Loucy (cell line): Measurements from ENCODE around the gene GAPDHS.
A peak's percentile ranks its signal among the peaks of the same experiment; 100 is the strongest.

Experiments used
- H2AFZ ChIP-seq: fragments of 200-600 bp; sonication (generic); 2 replicates; pipeline ENCODE4 v1.6.0; 2016; ENCODE audit warnings: antibody characterized with exemption, mild to moderate bottlenecking, low read length, moderate library complexity
- H3F3A ChIP-seq: fragments of 200-600 bp; 2 replicates; pipeline ENCODE4 v1.6.0; 2016; ENCODE audit warnings: antibody characterized with exemption, low read depth, mild to moderate bottlenecking
- H3K27me3 ChIP-seq: fragments of 200-600 bp; sonication (generic); 2 replicates; pipeline ENCODE4 v1.6.1; 2014; ENCODE audit warnings: low read length, mild to moderate bottlenecking; ENCODE audit not compliant: insufficient read depth, poor library complexity, severe bottlenecking
- H3K36me3 ChIP-seq: fragments of 200-600 bp; sonication (generic); 2 replicates; pipeline ENCODE4 v1.6.1; 2016; ENCODE audit warnings: low read length; ENCODE audit not compliant: insufficient read depth
- H3K4me1 ChIP-seq: fragments of 200-600 bp; sonication (generic); 2 replicates; pipeline ENCODE4 v1.5.1; 2014; ENCODE audit warnings: low read length, mild to moderate bottlenecking; ENCODE audit not compliant: insufficient read depth, poor library complexity, severe bottlenecking
- H3K4me2 ChIP-seq: fragments of 200-600 bp; sonication (generic); 2 replicates; pipeline ENCODE4 v1.6.0; 2014; ENCODE audit warnings: antibody characterized with exemption, low read length, low read depth, mild to moderate bottlenecking; ENCODE audit not compliant: poor library complexity, severe bottlenecking
- H3K4me3 ChIP-seq: fragments of 200-600 bp; sonication (generic); 2 replicates; pipeline ENCODE4 v1.5.1; 2014; ENCODE audit warnings: low read length, mild to moderate bottlenecking, mixed read lengths; ENCODE audit not compliant: poor library complexity, severe bottlenecking
- H3K79me2 ChIP-seq: fragments of 200-600 bp; sonication (generic); 2 replicates; pipeline ENCODE4 v1.6.1; 2014; ENCODE audit warnings: low read length; ENCODE audit not compliant: insufficient read depth
- H3K9ac ChIP-seq: fragments of 200-600 bp; sonication (generic); 2 replicates; pipeline ENCODE4 v1.6.0; 2014; ENCODE audit warnings: mild to moderate bottlenecking, low read depth, low read length, moderate library complexity; ENCODE audit not compliant: poor library complexity, severe bottlenecking
- H3K9me2 ChIP-seq: fragments of 200-600 bp; sonication (generic); replicated peaks from 2 replicates; pipeline ENCODE4 v1.6.1; 2016; ENCODE audit warnings: low read depth, low read length, mixed read lengths
- H3K9me3 ChIP-seq: fragments of 200-600 bp; sonication (generic); 2 replicates; pipeline ENCODE4 v1.6.1; 2014; ENCODE audit warnings: mild to moderate bottlenecking, antibody characterized with exemption, low read length, low read depth; ENCODE audit not compliant: insufficient read depth
- H4K20me1 ChIP-seq: fragments of 200-600 bp; sonication (generic); 2 replicates; pipeline ENCODE4 v1.6.0; 2014; ENCODE audit warnings: antibody characterized with exemption, low read length, mild to moderate bottlenecking; ENCODE audit not compliant: insufficient read depth, poor library complexity, severe bottlenecking
- EZH2phosphoT487 ChIP-seq: fragments of 200-600 bp; IDR thresholded peaks from 2 replicates; pipeline ENCODE4 v1.6.1; 2018; ENCODE audit warnings: antibody characterized with exemption, mild to moderate bottlenecking, moderate library complexity, borderline replicate concordance
- TF ChIP-seq, protein P1 (sequence below): fragments of 200-600 bp; sonication (generic); conservative IDR thresholded peaks from 2 replicates; pipeline ENCODE4 v1.5.1; 2014; ENCODE audit warnings: mild to moderate bottlenecking, antibody characterized with exemption, low read length

The GAPDHS gene

GRCh38 chr19:35540356-35540927 is 7.2 kb downstream of the GAPDHS start:
- no peaks in the 10 kb centered on the region for H3K9me2 ChIP-seq

GRCh38 chr19:35542209-35542608 is 9.0 kb downstream of the GAPDHS start:
- peaks cover 40% of the 10 kb centered on the region for H3K79me2 ChIP-seq
- no peaks in the 10 kb centered on the region for H3K9me3 ChIP-seq
- no peak overlapping the region for H2AFZ ChIP-seq
- TF ChIP-seq EZH2phosphoT487 = no peak
- TF ChIP-seq, protein P1, sequence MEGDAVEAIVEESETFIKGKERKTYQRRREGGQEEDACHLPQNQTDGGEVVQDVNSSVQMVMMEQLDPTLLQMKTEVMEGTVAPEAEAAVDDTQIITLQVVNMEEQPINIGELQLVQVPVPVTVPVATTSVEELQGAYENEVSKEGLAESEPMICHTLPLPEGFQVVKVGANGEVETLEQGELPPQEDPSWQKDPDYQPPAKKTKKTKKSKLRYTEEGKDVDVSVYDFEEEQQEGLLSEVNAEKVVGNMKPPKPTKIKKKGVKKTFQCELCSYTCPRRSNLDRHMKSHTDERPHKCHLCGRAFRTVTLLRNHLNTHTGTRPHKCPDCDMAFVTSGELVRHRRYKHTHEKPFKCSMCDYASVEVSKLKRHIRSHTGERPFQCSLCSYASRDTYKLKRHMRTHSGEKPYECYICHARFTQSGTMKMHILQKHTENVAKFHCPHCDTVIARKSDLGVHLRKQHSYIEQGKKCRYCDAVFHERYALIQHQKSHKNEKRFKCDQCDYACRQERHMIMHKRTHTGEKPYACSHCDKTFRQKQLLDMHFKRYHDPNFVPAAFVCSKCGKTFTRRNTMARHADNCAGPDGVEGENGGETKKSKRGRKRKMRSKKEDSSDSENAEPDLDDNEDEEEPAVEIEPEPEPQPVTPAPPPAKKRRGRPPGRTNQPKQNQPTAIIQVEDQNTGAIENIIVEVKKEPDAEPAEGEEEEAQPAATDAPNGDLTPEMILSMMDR = no peak
- H3K27me3 ChIP-seq = no peaks in the 10 kb centered on the region
- H3K9me2 ChIP-seq = no peaks in the 10 kb centered on the region
- no peak overlapping the region for H3K4me3 ChIP-seq
- no peak overlapping the region for H3K9ac ChIP-seq
- no peaks in the 10 kb centered on the region for H4K20me1 ChIP-seq
- no peak overlapping the region for H3K4me2 ChIP-seq
- no peaks in the 10 kb centered on the region for H3K36me3 ChIP-seq
- H3F3A ChIP-seq = no peaks in the 10 kb centered on the region
- peaks cover 40% of the 10 kb centered on the region for H3K4me1 ChIP-seq

More at GRCh38 chr19:35540356-35540927, 7.2 kb downstream of the GAPDHS start:
- Histone ChIP-seq H3K4me1 (peaks cover 33% of the 10 kb centered on the region), H3K27me3 (no peaks in the 10 kb centered on the region), H3K9ac (no peak overlapping the region), H2AFZ (no peak overlapping the region), H3K36me3 (no peaks in the 10 kb centered on the region), H3F3A (no peaks in the 10 kb centered on the region), H3K9me3 (no peaks in the 10 kb centered on the region), H3K4me3 (no peak overlapping the region), H3K79me2 (peaks cover 23% of the 10 kb centered on the region), H3K4me2 (no peak overlapping the region), H4K20me1 (no peaks in the 10 kb centered on the region)
- TF ChIP-seq, protein P1 = no peak
- TF ChIP-seq EZH2phosphoT487 = no peak

DNA sequence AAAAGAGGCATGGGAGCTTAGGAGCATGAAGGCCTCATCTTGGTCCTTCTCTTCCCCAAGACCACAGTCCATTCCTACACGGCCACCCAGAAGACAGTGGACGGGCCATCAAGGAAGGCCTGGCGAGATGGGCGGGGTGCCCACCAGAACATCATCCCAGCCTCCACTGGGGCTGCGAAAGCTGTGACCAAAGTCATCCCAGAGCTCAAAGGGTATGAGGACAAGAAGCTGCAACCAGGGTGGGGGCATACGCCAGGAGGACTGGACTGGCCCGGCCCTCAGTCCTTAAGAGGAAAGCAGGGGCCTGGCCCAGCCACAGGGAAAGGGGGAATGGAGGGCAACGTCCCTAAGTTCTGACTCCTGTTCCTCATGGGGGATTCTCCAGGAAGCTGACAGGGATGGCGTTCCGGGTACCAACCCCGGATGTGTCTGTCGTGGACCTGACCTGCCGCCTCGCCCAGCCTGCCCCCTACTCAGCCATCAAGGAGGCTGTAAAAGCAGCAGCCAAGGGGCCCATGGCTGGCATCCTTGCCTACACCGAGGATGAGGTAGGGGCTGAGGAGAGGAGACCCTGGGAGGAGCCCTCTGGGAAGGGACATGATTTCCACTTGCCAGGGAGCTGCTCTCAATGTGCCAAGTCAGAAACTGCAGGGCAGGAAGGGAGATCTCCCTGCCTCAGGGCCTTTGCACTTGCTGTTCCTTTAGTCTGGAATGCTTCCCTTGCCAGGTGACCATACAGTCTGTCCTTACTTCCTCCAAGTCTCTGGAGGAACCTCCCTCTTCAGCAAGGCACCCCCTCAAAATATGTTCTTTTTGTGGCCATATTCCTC is 10.2 kb downstream of the GAPDHS start:
- Histone ChIP-seq H3K4me3 (peak overlapping the region; percentile 99), H3K9ac (peak overlapping the region; percentile 99), H3K4me1 (peaks cover 40% of the 10 kb centered on the region), H3K27me3 (no peaks in the 10 kb centered on the region), H3K4me2 (peak overlapping the region; percentile 92), H4K20me1 (no peaks in the 10 kb centered on the region), H3K9me2 (no peaks in the 10 kb centered on the region), H3K79me2 (peaks cover 40% of the 10 kb centered on the region), H2AFZ (no peak overlapping the region), H3K9me3 (no peaks in the 10 kb centered on the region), H3K36me3 (no peaks in the 10 kb centered on the region), H3F3A (no peaks in the 10 kb centered on the region)
- TF ChIP-seq, protein P1 = no peak
- no peak for TF ChIP-seq EZH2phosphoT487
